ENCODE measurements around the gene USP34. TPM values are rescaled to one million over a fixed set of nuclear protein-coding genes. Genes with fewer than 3 reads are reported as not detected.
"Not testable (repeated sequence)": the region's sequence is repeated elsewhere in the genome, so short reads cannot be mapped to it uniquely, and the experiment has no call there.

USP34 gene
- total RNA-seq, 1 experiment from 2014 or later: 76.3 TPM

DNA sequence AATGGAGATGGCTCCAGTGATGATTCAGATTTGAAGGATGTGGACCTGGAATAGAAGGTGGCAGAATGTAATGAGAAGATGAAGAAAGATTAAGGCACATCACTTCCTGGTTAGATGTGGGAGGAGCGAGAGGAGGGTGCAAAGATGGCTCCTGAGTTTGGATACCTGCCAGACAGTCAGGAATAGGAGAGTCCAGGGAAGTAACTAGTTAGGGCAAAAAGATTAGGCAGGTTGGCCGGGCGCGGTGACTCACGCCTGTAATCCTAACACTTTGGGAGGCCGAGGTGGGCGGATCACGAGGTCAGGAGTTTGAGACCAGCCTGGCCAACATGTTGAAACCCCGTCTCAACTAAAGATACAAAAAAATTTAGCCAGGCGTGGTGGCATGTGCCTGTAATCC, 303.3 kb downstream of the USP34 start:
- intact Hi-C loops (cut with micrococcal nuclease): no loop called here
- no TSS peak for BruUV-seq (replicated peaks)
- Histone ChIP-seq H3K9me2 (ENCODE audit: insufficient read depth) (no peaks in the 10 kb centered on the region), H3K9ac (ENCODE audit: low read length) (no peak overlapping the region), H3K79me2 (ENCODE audit: insufficient read depth, low read length) (no peaks in the 10 kb centered on the region), H3K36me3 (ENCODE audit: control insufficient read depth in 1 of 2, insufficient read depth in 2 of 2, low read length in 2 of 2) (no peaks in the 10 kb centered on the region), H3K4me1 (ENCODE audit: control insufficient read depth in 1 of 2, insufficient read depth in 2 of 2, low read length in 2 of 2) (no peaks in the 10 kb centered on the region), H3K27me3 (ENCODE audit: insufficient read depth, low read length) (no peaks in the 10 kb centered on the region), H3K4me3 (replicated peaks in 1 of 2; ENCODE audit: low read depth in 1 of 2, low read length in 2 of 2) (no peak overlapping the region), H2AFZ (ENCODE audit: low read depth, low read length, poor library complexity, severe bottlenecking) (peak overlapping the region; percentile 42), H3K27ac (ENCODE audit: low read depth, low read length) (no peak overlapping the region), H4K20me1 (ENCODE audit: insufficient read depth) (no peaks in the 10 kb centered on the region), H3K4me2 (ENCODE audit: low read length) (no peak overlapping the region), H3K9me3 (ENCODE audit: control insufficient read depth in 1 of 2, insufficient read depth in 1 of 2, low read depth in 1 of 2, low read length in 2 of 2) (peaks cover 0 to 3% of the 10 kb centered on the region in 2 experiments; a peak in 1 of 4 replicates)
- ATAC-seq (no peak), DNase-seq (ENCODE audit: low read depth, low spot score) (no peak)
- TF ChIP-seq EGR1 (IDR thresholded peaks at IDR 0.05; ENCODE audit: low read depth): no peak
- TF ChIP-seq JUND (IDR thresholded peaks at IDR 0.05): no peak
- no peak for TF ChIP-seq EZH2 (IDR thresholded peaks at IDR 0.05)
- TF ChIP-seq EZH2phosphoT487 (IDR thresholded peaks at IDR 0.05; ENCODE audit: borderline replicate concordance): no peak
- TF ChIP-seq SP1 (IDR thresholded peaks at IDR 0.05; ENCODE audit: low read depth): no peak
- TF ChIP-seq TCF7L2 (IDR thresholded peaks at IDR 0.05; ENCODE audit: borderline replicate concordance, extremely low read depth, insufficient read depth, insufficient read length): no peak
- TF ChIP-seq SIN3A (IDR thresholded peaks at IDR 0.05; ENCODE audit: low read depth): no peak
- ChIA-PET CTCF (no interaction called here), POLR2A (no interaction called here), RAD21 (ENCODE audit: low non-redundant PET in 1 of 2, low total read pairs in 2 of 2, uncharacterized antibody in 2 of 2, unreplicated experiment in 2 of 2) (interaction anchor here in 1 of 2 experiments (0.7 kb wide), 1 partner anchor 102 kb away, joined by 3 read pairs; the partner anchor contains the start of gene SANBR)

DNA sequence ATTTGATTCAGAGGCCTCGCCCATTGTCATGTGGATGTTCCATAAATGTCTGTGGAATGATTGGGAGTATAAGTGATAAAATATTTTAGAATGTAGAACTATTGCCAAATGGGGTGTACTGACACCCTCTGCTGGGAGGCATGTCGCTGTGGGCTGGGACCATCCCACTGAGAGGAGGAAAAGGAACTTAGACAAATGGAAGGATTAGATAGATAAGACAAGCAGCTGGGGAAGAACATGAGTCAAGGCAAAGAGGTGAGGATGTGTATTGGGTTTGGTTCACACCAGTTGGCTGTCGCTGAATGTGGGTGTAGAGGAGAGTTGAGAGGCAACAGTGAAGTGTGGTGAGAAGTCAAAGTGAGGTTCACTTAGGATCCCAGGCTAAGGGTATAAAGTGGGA, 304.9 kb downstream of the USP34 start:
- no peaks in the 10 kb centered on the region for H3K9me2 ChIP-seq (ENCODE audit: insufficient read depth)
- H3K4me1 ChIP-seq (ENCODE audit: control insufficient read depth in 1 of 2, insufficient read depth in 2 of 2, low read length in 2 of 2): no peaks in the 10 kb centered on the region
- no peak overlapping the region for H3K9ac ChIP-seq (ENCODE audit: low read length)
- H3K4me2 ChIP-seq (ENCODE audit: low read length): no peak overlapping the region
- H2AFZ ChIP-seq (ENCODE audit: low read depth, low read length, poor library complexity, severe bottlenecking): no peak overlapping the region
- CTCF ChIA-PET: interaction anchor here (1.2 kb wide), 1 partner anchor 31 kb away, joined by 3 read pairs; no protein-coding TSS in a partner anchor
- H3K4me3 ChIP-seq (replicated peaks in 1 of 2; ENCODE audit: low read depth in 1 of 2, low read length in 2 of 2): no peak overlapping the region
- H3K9me3 ChIP-seq (ENCODE audit: control insufficient read depth in 1 of 2, insufficient read depth in 1 of 2, low read depth in 1 of 2, low read length in 2 of 2): peaks cover 0 to 3% of the 10 kb centered on the region in 2 experiments; a peak in 1 of 4 replicates
- no peak overlapping the region for H3K27ac ChIP-seq (ENCODE audit: low read depth, low read length)
- no peaks in the 10 kb centered on the region for H3K36me3 ChIP-seq (ENCODE audit: control insufficient read depth in 1 of 2, insufficient read depth in 2 of 2, low read length in 2 of 2)
- TF ChIP-seq RAD21 (IDR thresholded peaks at IDR 0.05; ENCODE audit: low read depth) (peak; percentile 28; the same call in 1 of the 2 replicates), ZFX (IDR thresholded peaks at IDR 0.05) (no peak), TCF7L2 (IDR thresholded peaks at IDR 0.05; ENCODE audit: borderline replicate concordance, extremely low read depth, insufficient read depth, insufficient read length) (no peak), YY1 (IDR thresholded peaks at IDR 0.05; ENCODE audit: extremely low read depth, insufficient replicate concordance, low read depth, low read length) (no peak), SRF (IDR thresholded peaks at IDR 0.05; ENCODE audit: low read depth) (no peak), CBX3 (IDR thresholded peaks at IDR 0.05; ENCODE audit: low read depth) (no peak), ZNF274 (IDR thresholded peaks at IDR 0.05; ENCODE audit: low read depth, low read length) (no peak)
- BruUV-seq (replicated peaks): no TSS peak
- POLR2A ChIA-PET: no interaction called here
- H3K27me3 ChIP-seq (ENCODE audit: insufficient read depth, low read length): no peaks in the 10 kb centered on the region
- no peaks in the 10 kb centered on the region for H4K20me1 ChIP-seq (ENCODE audit: insufficient read depth)
- intact Hi-C loops (cut with micrococcal nuclease): no loop called here
- RAD21 ChIA-PET (ENCODE audit: low non-redundant PET in 1 of 2, low total read pairs in 2 of 2, uncharacterized antibody in 2 of 2, unreplicated experiment in 2 of 2): no interaction called here
- ATAC-seq (peak; percentile 62), DNase-seq (ENCODE audit: low read depth, low spot score) (no peak)
- H3K79me2 ChIP-seq (ENCODE audit: insufficient read depth, low read length): no peaks in the 10 kb centered on the region

DNA sequence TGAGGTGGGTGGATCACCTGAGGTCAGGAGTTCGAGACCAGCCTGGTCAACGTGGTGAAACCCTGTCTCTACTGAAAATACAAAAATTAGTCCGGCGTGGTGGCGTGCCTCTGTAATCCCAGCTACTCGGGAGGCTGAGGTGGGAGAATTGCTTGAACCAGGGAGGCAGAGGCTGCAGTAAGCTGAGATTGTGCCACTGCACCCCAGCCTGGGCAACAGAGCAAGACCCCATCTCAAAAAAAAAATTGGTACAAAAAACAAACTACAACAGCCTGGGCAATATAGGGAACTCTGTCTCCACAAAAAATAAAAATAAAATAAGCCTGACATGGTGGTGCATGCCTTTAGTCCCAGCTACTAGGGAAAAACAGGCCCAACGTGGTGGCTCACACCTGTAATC, 305.8 kb downstream of the USP34 start:
- H3K4me2 ChIP-seq (ENCODE audit: low read length); H3K9me3 ChIP-seq (ENCODE audit: control insufficient read depth in 1 of 2, insufficient read depth in 1 of 2, low read depth in 1 of 2, low read length in 2 of 2); H3K9me2 ChIP-seq (ENCODE audit: insufficient read depth); CTCF ChIA-PET; POLR2A ChIA-PET; H3K4me1 ChIP-seq (ENCODE audit: control insufficient read depth in 1 of 2, insufficient read depth in 2 of 2, low read length in 2 of 2); BruUV-seq (replicated peaks); H2AFZ ChIP-seq (ENCODE audit: low read depth, low read length, poor library complexity, severe bottlenecking); H4K20me1 ChIP-seq (ENCODE audit: insufficient read depth); H3K36me3 ChIP-seq (ENCODE audit: control insufficient read depth in 1 of 2, insufficient read depth in 2 of 2, low read length in 2 of 2); ATAC-seq; DNase-seq (ENCODE audit: low read depth, low spot score); RAD21 ChIA-PET (ENCODE audit: low non-redundant PET in 1 of 2, low total read pairs in 2 of 2, uncharacterized antibody in 2 of 2, unreplicated experiment in 2 of 2); H3K9ac ChIP-seq (ENCODE audit: low read length); H3K4me3 ChIP-seq (replicated peaks in 1 of 2; ENCODE audit: low read depth in 1 of 2, low read length in 2 of 2); H3K79me2 ChIP-seq (ENCODE audit: insufficient read depth, low read length); H3K27ac ChIP-seq (ENCODE audit: low read depth, low read length); intact Hi-C loops (cut with micrococcal nuclease); H3K27me3 ChIP-seq (ENCODE audit: insufficient read depth, low read length): not testable (repeated sequence)

All from HCT116 (cell line).